ENCODE measurements around the gene CD38.

DNA sequence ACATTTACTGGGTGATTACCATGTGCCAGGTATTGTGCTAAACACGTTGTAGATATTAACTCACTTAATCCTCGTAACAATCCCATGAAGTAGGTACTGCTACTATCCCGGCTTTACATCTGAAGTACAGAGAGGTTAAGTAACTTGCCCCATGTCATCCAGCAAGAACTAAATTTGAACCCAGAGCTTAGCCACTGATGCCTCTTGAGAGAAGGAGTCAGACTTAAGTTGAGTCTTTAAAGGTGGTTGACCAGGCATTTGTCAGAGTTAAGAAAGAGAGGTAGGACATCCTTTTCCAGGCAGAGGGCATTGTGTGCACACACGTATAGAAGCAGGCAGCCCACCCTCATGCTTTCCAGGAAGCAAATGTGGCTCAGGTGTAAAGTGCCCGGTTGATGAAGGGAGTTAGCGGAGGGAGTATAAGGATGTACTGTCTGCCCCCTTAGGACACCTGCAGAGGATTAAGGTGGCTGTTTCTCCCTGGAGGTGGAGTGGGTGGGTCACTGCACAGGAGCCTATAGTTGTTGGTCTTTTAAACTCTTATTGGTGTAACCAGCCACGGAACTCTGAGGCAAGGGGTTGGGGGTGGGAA, 335 bp upstream of the CD38 start:
- TF ChIP-seq, protein P1, sequence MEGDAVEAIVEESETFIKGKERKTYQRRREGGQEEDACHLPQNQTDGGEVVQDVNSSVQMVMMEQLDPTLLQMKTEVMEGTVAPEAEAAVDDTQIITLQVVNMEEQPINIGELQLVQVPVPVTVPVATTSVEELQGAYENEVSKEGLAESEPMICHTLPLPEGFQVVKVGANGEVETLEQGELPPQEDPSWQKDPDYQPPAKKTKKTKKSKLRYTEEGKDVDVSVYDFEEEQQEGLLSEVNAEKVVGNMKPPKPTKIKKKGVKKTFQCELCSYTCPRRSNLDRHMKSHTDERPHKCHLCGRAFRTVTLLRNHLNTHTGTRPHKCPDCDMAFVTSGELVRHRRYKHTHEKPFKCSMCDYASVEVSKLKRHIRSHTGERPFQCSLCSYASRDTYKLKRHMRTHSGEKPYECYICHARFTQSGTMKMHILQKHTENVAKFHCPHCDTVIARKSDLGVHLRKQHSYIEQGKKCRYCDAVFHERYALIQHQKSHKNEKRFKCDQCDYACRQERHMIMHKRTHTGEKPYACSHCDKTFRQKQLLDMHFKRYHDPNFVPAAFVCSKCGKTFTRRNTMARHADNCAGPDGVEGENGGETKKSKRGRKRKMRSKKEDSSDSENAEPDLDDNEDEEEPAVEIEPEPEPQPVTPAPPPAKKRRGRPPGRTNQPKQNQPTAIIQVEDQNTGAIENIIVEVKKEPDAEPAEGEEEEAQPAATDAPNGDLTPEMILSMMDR (IDR thresholded peaks at IDR 0.05; ENCODE audit: low read depth, low read length, poor library complexity, severe bottlenecking), result no peak
- no peak for TF ChIP-seq EZH2phosphoT487 (IDR thresholded peaks at IDR 0.05; ENCODE audit: borderline replicate concordance, low read length)

Data from DOHH2 (cell line).